ENCODE measurements around the gene ZNF35. TPM values are rescaled to one million over a fixed set of nuclear protein-coding genes. Genes with fewer than 3 reads are reported as not detected.
"Not testable (repeated sequence)": the region's sequence is repeated elsewhere in the genome, so short reads cannot be mapped to it uniquely, and the experiment has no call there.

The ZNF35 gene
- polyA plus RNA-seq, 2 donors, result 2.8 to 4.7 TPM

DNA sequence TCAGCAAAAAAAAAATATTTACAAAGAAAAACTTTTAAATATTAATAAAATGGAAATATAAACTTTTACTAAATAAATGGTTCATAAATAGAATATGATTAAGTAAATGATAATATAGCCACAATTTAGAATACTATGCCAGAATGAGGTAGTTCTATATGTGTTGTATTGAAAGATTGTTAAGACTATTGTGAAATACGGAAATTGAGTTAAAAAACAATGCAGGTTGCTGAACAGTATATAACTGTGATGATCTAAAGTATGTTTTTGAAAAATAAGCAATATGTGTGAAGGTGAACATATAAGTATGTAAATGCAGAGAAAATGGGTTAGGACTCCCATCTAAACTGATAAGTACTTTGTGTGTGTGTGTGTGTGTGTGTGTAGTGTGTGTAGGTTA lies 1.2 kb downstream of the ZNF35 start:
- Histone ChIP-seq H3K36me3 (ENCODE audit: control insufficient read depth in 2 of 2, insufficient read depth in 2 of 2, low read length in 1 of 2) (peaks cover 14 to 17% of the 10 kb centered on the region in 2 donors), H3K9me3 (ENCODE audit: control insufficient read depth in 2 of 2, insufficient read depth in 1 of 2, low read depth in 1 of 2, low read length in 1 of 2) (no peaks in the 10 kb centered on the region), H3K27me3 (ENCODE audit: control insufficient read depth in 1 of 2, insufficient read depth in 2 of 2, low read length in 2 of 2) (no peaks in the 10 kb centered on the region), H3K4me3 (ENCODE audit: low read depth in 1 of 2, low read length in 2 of 2) (no peak overlapping the region), H3K4me1 (ENCODE audit: control insufficient read depth in 2 of 2, insufficient read depth in 2 of 2, low read length in 1 of 2) (peaks cover 0 to 3% of the 10 kb centered on the region in 2 donors), H3K27ac (ENCODE audit: low read depth in 2 of 2, low read length in 1 of 2) (no peak overlapping the region)
- 82 to 92% methylated on average over 1 of the region's 1 CpG for WGBS, 2 donors

DNA sequence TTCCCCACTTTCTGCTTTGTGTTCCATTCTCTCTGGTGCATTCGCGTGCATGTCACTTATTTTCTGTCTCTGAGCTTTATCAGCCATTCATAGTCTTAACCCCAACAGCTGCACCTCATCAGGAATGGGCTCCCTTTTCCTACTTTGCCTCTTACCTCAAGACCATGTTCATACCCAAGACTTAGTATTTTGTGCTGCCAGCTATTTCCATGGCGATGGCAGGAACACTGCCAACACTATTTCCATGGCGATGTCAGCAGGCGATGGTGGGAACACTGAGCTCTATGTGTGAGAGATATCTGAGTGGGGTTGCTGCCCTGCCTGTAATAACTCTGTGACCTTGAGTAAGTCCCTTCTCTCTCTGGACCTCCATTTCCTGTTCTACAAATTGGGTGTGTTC lies 5.5 kb downstream of the ZNF35 start:
- peaks cover 30 to 34% of the 10 kb centered on the region in 2 donors for H3K36me3 ChIP-seq (ENCODE audit: control insufficient read depth in 2 of 2, insufficient read depth in 2 of 2, low read length in 1 of 2)

DNA sequence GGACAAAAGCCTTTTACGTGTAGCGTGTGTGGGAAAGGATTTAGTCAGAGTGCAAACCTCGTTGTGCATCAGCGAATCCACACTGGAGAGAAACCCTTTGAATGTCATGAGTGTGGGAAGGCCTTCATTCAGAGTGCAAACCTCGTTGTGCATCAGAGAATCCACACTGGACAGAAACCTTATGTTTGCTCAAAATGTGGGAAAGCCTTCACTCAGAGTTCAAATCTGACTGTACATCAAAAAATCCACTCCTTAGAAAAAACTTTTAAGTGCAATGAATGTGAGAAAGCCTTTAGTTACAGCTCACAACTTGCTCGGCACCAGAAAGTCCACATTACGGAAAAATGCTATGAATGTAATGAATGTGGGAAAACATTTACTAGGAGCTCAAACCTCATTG lies 10.5 kb downstream of the ZNF35 start:
- Histone ChIP-seq H3K4me1 (ENCODE audit: control insufficient read depth in 2 of 2, insufficient read depth in 2 of 2, low read length in 1 of 2) (no peaks in the 10 kb centered on the region), H3K27ac (ENCODE audit: low read depth in 2 of 2, low read length in 1 of 2) (no peak overlapping the region), H3K9me3 (ENCODE audit: control insufficient read depth in 2 of 2, insufficient read depth in 1 of 2, low read depth in 1 of 2, low read length in 1 of 2) (peaks cover 8 to 17% of the 10 kb centered on the region in 2 donors), H3K4me3 (ENCODE audit: low read depth in 1 of 2, low read length in 2 of 2) (no peak overlapping the region), H3K36me3 (ENCODE audit: control insufficient read depth in 2 of 2, insufficient read depth in 2 of 2, low read length in 1 of 2) (peaks cover 22 to 32% of the 10 kb centered on the region in 2 donors), H3K27me3 (ENCODE audit: control insufficient read depth in 1 of 2, insufficient read depth in 2 of 2, low read length in 2 of 2) (no peaks in the 10 kb centered on the region)
- WGBS, 2 donors, result 96 to 97% methylated on average over 7 of the region's 7 CpGs

More for the DNA sequence above, 5.5 kb downstream of the ZNF35 start:
- Histone ChIP-seq H3K4me3 (ENCODE audit: low read depth in 1 of 2, low read length in 2 of 2) (no peak overlapping the region), H3K9me3 (ENCODE audit: control insufficient read depth in 2 of 2, insufficient read depth in 1 of 2, low read depth in 1 of 2, low read length in 1 of 2) (peaks cover 6 to 7% of the 10 kb centered on the region in 2 donors), H3K27me3 (ENCODE audit: control insufficient read depth in 1 of 2, insufficient read depth in 2 of 2, low read length in 2 of 2) (no peaks in the 10 kb centered on the region), H3K27ac (ENCODE audit: low read depth in 2 of 2, low read length in 1 of 2) (no peak overlapping the region), H3K4me1 (ENCODE audit: control insufficient read depth in 2 of 2, insufficient read depth in 2 of 2, low read length in 1 of 2) (no peaks in the 10 kb centered on the region)
- WGBS, 2 donors, result 96 to 98% methylated on average over 5 of the region's 5 CpGs

DNA sequence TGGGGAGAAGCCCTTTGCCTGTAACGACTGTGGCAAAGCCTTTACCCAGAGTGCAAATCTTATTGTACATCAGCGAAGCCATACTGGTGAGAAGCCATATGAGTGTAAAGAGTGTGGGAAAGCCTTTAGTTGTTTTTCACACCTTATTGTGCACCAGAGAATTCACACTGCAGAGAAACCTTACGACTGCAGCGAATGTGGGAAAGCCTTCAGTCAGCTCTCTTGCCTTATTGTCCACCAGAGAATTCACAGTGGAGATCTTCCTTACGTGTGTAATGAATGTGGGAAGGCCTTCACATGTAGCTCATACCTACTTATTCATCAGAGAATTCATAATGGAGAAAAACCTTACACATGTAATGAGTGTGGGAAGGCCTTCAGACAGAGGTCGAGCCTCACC lies 10.9 kb downstream of the ZNF35 start:
- Histone ChIP-seq H3K4me3 (ENCODE audit: low read depth in 1 of 2, low read length in 2 of 2) (no peak overlapping the region), H3K4me1 (ENCODE audit: control insufficient read depth in 2 of 2, insufficient read depth in 2 of 2, low read length in 1 of 2) (no peaks in the 10 kb centered on the region), H3K27ac (ENCODE audit: low read depth in 2 of 2, low read length in 1 of 2) (no peak overlapping the region), H3K36me3 (ENCODE audit: control insufficient read depth in 2 of 2, insufficient read depth in 2 of 2, low read length in 1 of 2) (peaks cover 19 to 30% of the 10 kb centered on the region in 2 donors), H3K9me3 (ENCODE audit: control insufficient read depth in 2 of 2, insufficient read depth in 1 of 2, low read depth in 1 of 2, low read length in 1 of 2) (peaks cover 8 to 17% of the 10 kb centered on the region in 2 donors), H3K27me3 (ENCODE audit: control insufficient read depth in 1 of 2, insufficient read depth in 2 of 2, low read length in 2 of 2) (no peaks in the 10 kb centered on the region)
- 97% methylated on average over 6 of the region's 6 CpGs for WGBS, 2 donors

DNA sequence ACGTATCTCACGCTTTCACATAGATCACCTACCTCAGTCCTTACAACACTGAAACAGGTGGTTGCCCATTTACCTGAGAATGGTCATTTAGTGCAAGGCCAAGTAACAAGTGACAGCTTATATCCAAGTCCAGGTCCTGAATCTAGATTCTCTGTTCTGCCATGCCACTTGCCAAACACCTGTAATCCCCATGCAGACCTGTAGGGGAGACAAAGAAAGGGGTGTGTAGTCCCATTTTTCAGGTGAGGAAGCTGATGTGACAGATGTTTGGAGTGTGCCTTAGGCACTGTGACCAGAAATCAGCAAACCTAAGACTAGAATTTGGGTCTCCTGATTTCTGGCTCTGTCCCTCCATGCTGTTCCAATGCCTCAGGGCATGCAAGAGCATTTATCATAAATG lies 12.7 kb downstream of the ZNF35 start:
- 97 to 100% methylated on average over 2 of the region's 2 CpGs for WGBS, 2 donors
- peaks cover 19 to 30% of the 10 kb centered on the region in 2 donors for H3K36me3 ChIP-seq (ENCODE audit: control insufficient read depth in 2 of 2, insufficient read depth in 2 of 2, low read length in 1 of 2)

DNA sequence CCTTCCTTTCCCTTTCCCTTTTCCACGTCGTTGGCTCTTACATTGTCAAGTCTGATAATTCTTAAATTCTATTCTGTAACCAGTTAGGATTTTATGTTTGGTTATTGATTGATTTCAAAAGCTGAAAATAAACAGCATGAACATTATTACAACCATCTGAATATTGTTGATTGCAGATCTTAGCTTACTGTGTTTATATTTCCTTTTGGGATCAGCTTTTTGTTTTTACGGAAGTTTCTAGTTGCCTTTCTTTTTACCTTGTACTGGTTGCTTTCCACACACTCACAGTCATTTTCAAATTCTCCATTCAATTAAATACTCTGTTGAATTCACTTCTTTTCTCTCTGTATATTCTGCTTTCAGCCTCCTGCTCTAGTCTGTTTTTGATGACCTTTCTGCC lies 16.6 kb downstream of the ZNF35 start:
- 95 to 96% methylated on average over 3 of the region's 3 CpGs for WGBS, 2 donors
- peaks cover 0 to 4% of the 10 kb centered on the region in 2 donors for H3K9me3 ChIP-seq (ENCODE audit: control insufficient read depth in 2 of 2, insufficient read depth in 1 of 2, low read depth in 1 of 2, low read length in 1 of 2)

More for the DNA sequence above, 12.7 kb downstream of the ZNF35 start:
- no peak overlapping the region for H3K4me3 ChIP-seq (ENCODE audit: low read depth in 1 of 2, low read length in 2 of 2)
- peaks cover 8 to 17% of the 10 kb centered on the region in 2 donors for H3K9me3 ChIP-seq (ENCODE audit: control insufficient read depth in 2 of 2, insufficient read depth in 1 of 2, low read depth in 1 of 2, low read length in 1 of 2)
- H3K27ac ChIP-seq (ENCODE audit: low read depth in 2 of 2, low read length in 1 of 2), result no peak overlapping the region
- H3K4me1 ChIP-seq (ENCODE audit: control insufficient read depth in 2 of 2, insufficient read depth in 2 of 2, low read length in 1 of 2), result no peaks in the 10 kb centered on the region
- no peaks in the 10 kb centered on the region for H3K27me3 ChIP-seq (ENCODE audit: control insufficient read depth in 1 of 2, insufficient read depth in 2 of 2, low read length in 2 of 2)

DNA sequence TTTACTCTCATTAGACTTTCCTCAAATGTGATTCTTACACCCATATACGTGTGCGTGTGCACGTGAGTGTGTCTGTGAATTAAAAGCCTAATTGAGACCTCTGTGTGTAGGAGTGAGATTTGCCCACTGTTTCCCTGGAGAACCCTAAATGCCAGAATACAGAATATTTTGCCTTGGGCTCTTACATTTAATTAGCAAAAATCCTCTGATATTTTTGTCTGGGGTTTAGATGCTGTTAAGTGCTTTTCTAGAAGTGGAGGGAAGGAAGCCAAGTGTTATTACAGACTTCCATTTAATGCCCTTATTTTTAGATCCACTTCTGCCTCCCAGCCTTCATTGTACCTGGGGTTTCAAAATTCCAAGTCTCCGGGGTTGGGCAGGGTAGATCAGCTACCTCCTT lies 17.8 kb downstream of the ZNF35 start:
- H3K4me1 ChIP-seq (ENCODE audit: control insufficient read depth in 2 of 2, insufficient read depth in 2 of 2, low read length in 1 of 2), result no peaks in the 10 kb centered on the region
- WGBS, 2 donors, result 88 to 94% methylated on average over 4 of the region's 4 CpGs
- H3K9me3 ChIP-seq (ENCODE audit: control insufficient read depth in 2 of 2, insufficient read depth in 1 of 2, low read depth in 1 of 2, low read length in 1 of 2), result no peaks in the 10 kb centered on the region
- H3K4me3 ChIP-seq (ENCODE audit: low read depth in 1 of 2, low read length in 2 of 2), result no peak overlapping the region
- no peaks in the 10 kb centered on the region for H3K27me3 ChIP-seq (ENCODE audit: control insufficient read depth in 1 of 2, insufficient read depth in 2 of 2, low read length in 2 of 2)
- H3K36me3 ChIP-seq (ENCODE audit: control insufficient read depth in 2 of 2, insufficient read depth in 2 of 2, low read length in 1 of 2), result no peaks in the 10 kb centered on the region
- no peak overlapping the region for H3K27ac ChIP-seq (ENCODE audit: low read depth in 2 of 2, low read length in 1 of 2)

More for the DNA sequence above, 16.6 kb downstream of the ZNF35 start:
- no peak overlapping the region for H3K4me3 ChIP-seq (ENCODE audit: low read depth in 1 of 2, low read length in 2 of 2)
- no peaks in the 10 kb centered on the region for H3K4me1 ChIP-seq (ENCODE audit: control insufficient read depth in 2 of 2, insufficient read depth in 2 of 2, low read length in 1 of 2)
- H3K36me3 ChIP-seq (ENCODE audit: control insufficient read depth in 2 of 2, insufficient read depth in 2 of 2, low read length in 1 of 2), result peaks cover 0 to 1% of the 10 kb centered on the region in 2 donors
- no peaks in the 10 kb centered on the region for H3K27me3 ChIP-seq (ENCODE audit: control insufficient read depth in 1 of 2, insufficient read depth in 2 of 2, low read length in 2 of 2)
- no peak overlapping the region for H3K27ac ChIP-seq (ENCODE audit: low read depth in 2 of 2, low read length in 1 of 2)

DNA sequence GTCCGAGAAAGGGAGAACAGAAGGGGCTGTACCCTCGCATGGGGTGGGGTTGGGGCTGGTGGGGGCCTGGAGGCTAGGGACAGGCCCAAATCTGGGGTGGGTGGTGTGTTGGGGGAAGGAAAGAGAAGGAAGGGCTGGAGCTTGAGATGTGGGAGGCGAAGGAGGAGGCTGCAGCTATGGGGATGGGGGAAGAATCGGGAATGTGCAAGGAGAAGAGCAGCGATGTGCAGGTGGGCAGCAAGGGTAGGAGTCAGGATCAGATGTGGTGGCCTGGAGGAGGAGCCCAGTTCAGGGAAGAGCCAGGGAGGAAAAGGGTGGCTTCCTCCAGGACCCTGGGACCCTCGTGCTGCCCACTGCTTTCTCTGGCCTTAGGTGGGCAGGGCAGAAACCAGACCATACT lies 21.2 kb downstream of the ZNF35 start:
- peaks cover 0 to 3% of the 10 kb centered on the region in 2 donors for H3K9me3 ChIP-seq (ENCODE audit: control insufficient read depth in 2 of 2, insufficient read depth in 1 of 2, low read depth in 1 of 2, low read length in 1 of 2)
- WGBS, 2 donors, result 89% methylated on average over 6 of the region's 6 CpGs

DNA sequence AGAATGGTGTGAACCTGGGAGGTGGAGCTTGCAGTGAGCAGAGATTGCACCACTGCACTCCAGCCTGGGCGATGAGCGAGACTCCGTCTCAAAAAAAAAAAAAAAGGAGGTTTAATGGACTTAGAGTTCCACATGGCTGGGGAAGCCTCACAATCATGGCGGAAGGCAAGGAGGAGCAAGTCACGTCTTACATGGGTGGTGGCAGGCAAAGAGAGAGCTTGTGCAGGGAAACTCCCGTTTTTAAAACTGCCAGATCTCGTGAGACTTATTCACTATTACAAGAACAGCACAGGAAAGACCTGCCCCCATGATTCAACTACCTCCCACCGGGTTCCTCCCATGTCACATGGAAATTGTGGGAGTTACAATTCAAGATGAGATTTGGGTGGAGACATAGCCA lies 24.9 kb downstream of the ZNF35 start:
- not testable (repeated sequence) for H3K27me3 ChIP-seq (ENCODE audit: control insufficient read depth in 1 of 2, insufficient read depth in 2 of 2, low read length in 2 of 2); H3K4me1 ChIP-seq (ENCODE audit: control insufficient read depth in 2 of 2, insufficient read depth in 2 of 2, low read length in 1 of 2); H3K27ac ChIP-seq (ENCODE audit: low read depth in 2 of 2, low read length in 1 of 2); H3K4me3 ChIP-seq (ENCODE audit: low read depth in 1 of 2, low read length in 2 of 2); H3K36me3 ChIP-seq (ENCODE audit: control insufficient read depth in 2 of 2, insufficient read depth in 2 of 2, low read length in 1 of 2); H3K9me3 ChIP-seq (ENCODE audit: control insufficient read depth in 2 of 2, insufficient read depth in 1 of 2, low read depth in 1 of 2, low read length in 1 of 2)
- WGBS, 2 donors, result 90 to 94% methylated on average over 8 of the region's 8 CpGs

More for the DNA sequence above, 21.2 kb downstream of the ZNF35 start:
- no peaks in the 10 kb centered on the region for H3K36me3 ChIP-seq (ENCODE audit: control insufficient read depth in 2 of 2, insufficient read depth in 2 of 2, low read length in 1 of 2)
- no peak overlapping the region for H3K4me3 ChIP-seq (ENCODE audit: low read depth in 1 of 2, low read length in 2 of 2)
- no peaks in the 10 kb centered on the region for H3K27me3 ChIP-seq (ENCODE audit: control insufficient read depth in 1 of 2, insufficient read depth in 2 of 2, low read length in 2 of 2)
- H3K27ac ChIP-seq (ENCODE audit: low read depth in 2 of 2, low read length in 1 of 2), result no peak overlapping the region
- no peaks in the 10 kb centered on the region for H3K4me1 ChIP-seq (ENCODE audit: control insufficient read depth in 2 of 2, insufficient read depth in 2 of 2, low read length in 1 of 2)

DNA sequence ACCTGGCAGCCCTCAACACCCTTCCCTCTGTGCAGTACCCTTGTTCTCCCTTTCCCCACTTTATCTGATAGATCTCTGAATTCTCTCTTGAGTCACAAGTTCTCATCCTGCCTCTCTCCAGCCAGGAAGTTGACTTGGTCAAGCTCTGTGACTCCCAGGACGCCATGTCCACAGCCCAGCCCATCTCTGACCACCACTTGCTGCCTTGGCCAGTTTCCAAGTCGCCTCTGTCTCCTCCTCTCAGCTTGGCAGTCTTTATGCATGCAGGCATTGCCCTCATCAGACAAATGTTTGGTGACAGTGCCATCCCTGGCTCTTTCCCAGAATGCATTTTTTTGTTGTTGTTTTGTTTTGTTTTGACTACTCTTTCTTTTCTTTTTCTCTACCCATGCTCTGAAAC lies 25.7 kb downstream of the ZNF35 start:
- Histone ChIP-seq H3K27me3 (ENCODE audit: control insufficient read depth in 1 of 2, insufficient read depth in 2 of 2, low read length in 2 of 2) (no peaks in the 10 kb centered on the region), H3K36me3 (ENCODE audit: control insufficient read depth in 2 of 2, insufficient read depth in 2 of 2, low read length in 1 of 2) (no peaks in the 10 kb centered on the region), H3K4me1 (ENCODE audit: control insufficient read depth in 2 of 2, insufficient read depth in 2 of 2, low read length in 1 of 2) (no peaks in the 10 kb centered on the region), H3K27ac (ENCODE audit: low read depth in 2 of 2, low read length in 1 of 2) (no peak overlapping the region), H3K9me3 (ENCODE audit: control insufficient read depth in 2 of 2, insufficient read depth in 1 of 2, low read depth in 1 of 2, low read length in 1 of 2) (peaks cover 0 to 9% of the 10 kb centered on the region in 2 donors), H3K4me3 (ENCODE audit: low read depth in 1 of 2, low read length in 2 of 2) (no peak overlapping the region)
- 54 to 55% methylated on average over 2 of the region's 2 CpGs for WGBS, 2 donors

Measured in esophagus (tissue), 2 donors.